GM12864 (cell line): ENCODE measurements around the gene DNPEP.

Experiments
- DNase-seq: peaks from one replicate; pipeline ENCODE4 v3.0.0-alpha.2; 2011; ENCODE audit warnings: low read depth
- H3K4me3 ChIP-seq: 2 replicates; pipeline ENCODE4 v1.5.1; 2011; ENCODE audit warnings: mild to moderate bottlenecking, low read depth, low read length, control low read depth
- CTCF ChIP-seq: IDR thresholded peaks from 2 replicates; pipeline ENCODE4 v1.5.1; 2011; ENCODE audit warnings: low read depth, mild to moderate bottlenecking, moderate library complexity, low read length, control low read depth, inconsistent platforms; ENCODE audit errors: missing control alignments

Gene DNPEP

GRCh38 chr2:219405451-219405850, 17.7 kb upstream of the DNPEP start:
- no peak for DNase-seq
- H3K4me3 ChIP-seq, result no peak overlapping the region
- TF ChIP-seq CTCF, result no peak

- no peak overlapping the region for H3K4me3 ChIP-seq
- no peak for DNase-seq
- TF ChIP-seq CTCF, result no peak
Observed at GRCh38 chr2:219404954-219405353, 17.2 kb upstream of the DNPEP start.

- no peak for DNase-seq
- no peak for TF ChIP-seq CTCF
- no peak overlapping the region for H3K4me3 ChIP-seq
Observed at GRCh38 chr2:219404291-219404910, 16.7 kb upstream of the DNPEP start.

GRCh38 chr2:219403861-219404260, 16.1 kb upstream of the DNPEP start:
- no peak overlapping the region for H3K4me3 ChIP-seq
- no peak for DNase-seq
- no peak for TF ChIP-seq CTCF

- peak; percentile 93 for TF ChIP-seq CTCF
- peak; percentile 21 for DNase-seq
- H3K4me3 ChIP-seq, result no peak overlapping the region
Observed at GRCh38 chr2:219402665-219403515, 15.2 kb upstream of the DNPEP start.

GRCh38 chr2:219401606-219402005, 13.9 kb upstream of the DNPEP start:
- TF ChIP-seq CTCF, result no peak
- DNase-seq, result no peak
- H3K4me3 ChIP-seq, result no peak overlapping the region
